CD14-positive monocyte (primary cell): ENCODE results near the gene SMYD3. TPM values are rescaled to one million over a fixed set of nuclear protein-coding genes. Genes with fewer than 3 reads are reported as not detected.
"Not testable (repeated sequence)": the region's sequence is repeated elsewhere in the genome, so short reads cannot be mapped to it uniquely, and the experiment has no call there.

Experiments
- DNase-seq, 3 donors: peaks; one replicate each; pipeline ENCODE4 v3.0.0-alpha.2; 2011 to 2022
- H2AFZ ChIP-seq: 2 replicates; pipeline ENCODE4 v1.6.0; 2012; ENCODE audit warnings: mild to moderate bottlenecking, low read depth, low read length, inconsistent platforms; ENCODE audit not compliant: insufficient read depth, poor library complexity, severe bottlenecking
- H3K27ac ChIP-seq, 2 donors: 1 replicate in 1 of 2; 2 replicates in 1 of 2; pipeline ENCODE4 v1.5.1; 2012 to 2013; ENCODE audit warnings: low read length in 2 of 2, control low read depth in 1 of 2, inconsistent platforms in 1 of 2, low read depth in 1 of 2, mild to moderate bottlenecking in 1 of 2
- H3K27me3 ChIP-seq, 2 donors: one replicate each; pipeline versions ENCODE4 v1.6.0 to v1.6.1; 2011 to 2013; ENCODE audit warnings: low read length in 2 of 2; ENCODE audit not compliant: control insufficient read depth in 2 of 2, insufficient read depth in 2 of 2
- H3K36me3 ChIP-seq, 2 donors: replicated peaks in 1 of 2; 1 replicate in 1 of 2; 2 replicates in 1 of 2; pipeline versions ENCODE4 v1.5.1 to v1.6.1; 2012 to 2013; ENCODE audit warnings: low read length in 2 of 2, control low read depth in 1 of 2, inconsistent platforms in 1 of 2, mild to moderate bottlenecking in 1 of 2; ENCODE audit not compliant: insufficient read depth in 2 of 2, control insufficient read depth in 1 of 2
- H3K4me1 ChIP-seq, 2 donors: 1 replicate in 1 of 2; 2 replicates in 1 of 2; pipeline versions ENCODE4 v1.5.1 to v1.6.1; 2012 to 2013; ENCODE audit warnings: low read length in 2 of 2, control low read depth in 1 of 2, inconsistent platforms in 1 of 2, mild to moderate bottlenecking in 1 of 2, moderate library complexity in 1 of 2; ENCODE audit not compliant: insufficient read depth in 2 of 2, control insufficient read depth in 1 of 2
- H3K4me2 ChIP-seq: replicated peaks from 2 replicates; pipeline ENCODE3; 2012; ENCODE audit warnings: low read length, moderate library complexity, mild to moderate bottlenecking; ENCODE audit not compliant: poor library complexity, severe bottlenecking; ENCODE audit errors: extremely low read depth
- H3K4me3 ChIP-seq, 3 experiments: fragments of 200-600 bp in 1 of 3; sonication (generic) in 1 of 3; replicated peaks in 1 of 3; 1 replicate in 2 of 3; 2 replicates in 1 of 3; pipeline ENCODE4 v1.5.1; 2011 to 2013; ENCODE audit warnings: low read length in 3 of 3, mild to moderate bottlenecking in 3 of 3, control low read depth in 2 of 3, low read depth in 2 of 3, inconsistent platforms in 1 of 3, moderate library complexity in 1 of 3
- H3K79me2 ChIP-seq: 2 replicates; pipeline ENCODE4 v1.6.0; 2012; ENCODE audit warnings: mild to moderate bottlenecking, control low read depth, inconsistent platforms, low read length, moderate library complexity; ENCODE audit not compliant: insufficient read depth
- H3K9ac ChIP-seq: 2 replicates; pipeline ENCODE4 v1.6.0; 2017; ENCODE audit warnings: low read length, mild to moderate bottlenecking; ENCODE audit not compliant: insufficient read depth, poor library complexity, severe bottlenecking
- H3K9me3 ChIP-seq, 2 donors: replicated peaks in 1 of 2; 1 replicate in 1 of 2; 2 replicates in 1 of 2; pipeline versions ENCODE4 v1.5.1 to v1.6.1; 2012 to 2013; ENCODE audit warnings: low read length in 2 of 2, control low read depth in 1 of 2; ENCODE audit not compliant: control insufficient read depth in 1 of 2, insufficient read depth in 1 of 2
- H4K20me1 ChIP-seq: 2 replicates; pipeline ENCODE4 v1.6.0; 2012; ENCODE audit warnings: mild to moderate bottlenecking, low read length, control low read depth, moderate library complexity; ENCODE audit not compliant: insufficient read depth
- H3K27ac Mint-ChIP-seq, 7 donors: one replicate each; pipeline ENCODE4 v1.8.0; 2020; ENCODE audit warnings: mild to moderate bottlenecking in 7 of 7, mixed read lengths in 7 of 7, moderate library complexity in 6 of 7, inconsistent platforms in 2 of 7
- H3K27me3 Mint-ChIP-seq, 3 donors: one replicate each; pipeline ENCODE4 v1.8.0; 2021 to 2022; ENCODE audit warnings: low read depth in 3 of 3, mild to moderate bottlenecking in 3 of 3, mixed read lengths in 3 of 3, moderate library complexity in 3 of 3, inconsistent platforms in 1 of 3
- H3K36me3 Mint-ChIP-seq, 2 donors: one replicate each; pipeline ENCODE4 v1.8.0; 2020; ENCODE audit warnings: mixed read lengths in 2 of 2, inconsistent platforms in 1 of 2, mild to moderate bottlenecking in 1 of 2
- H3K4me1 Mint-ChIP-seq: one replicate; pipeline ENCODE4 v1.8.0; 2020; ENCODE audit warnings: mild to moderate bottlenecking, mixed read lengths
- H3K4me3 Mint-ChIP-seq, 2 donors: one replicate each; pipeline ENCODE4 v1.8.0; 2020; ENCODE audit warnings: mild to moderate bottlenecking in 2 of 2, mixed read lengths in 2 of 2, moderate library complexity in 1 of 2
- H3K9me3 Mint-ChIP-seq, 7 donors: one replicate each; pipeline ENCODE4 v1.8.0; 2020 to 2022; ENCODE audit warnings: mixed read lengths in 7 of 7, mild to moderate bottlenecking in 6 of 7, moderate library complexity in 6 of 7, inconsistent platforms in 2 of 7
- CTCF ChIP-seq: fragments of 200-600 bp; IDR thresholded peaks from one replicate; pipeline ENCODE4 v1.8.0; 2022; ENCODE audit warnings: antibody characterized with exemption, mild to moderate bottlenecking
- WGBS: methylation state at CpG from one replicate; pipeline ENCODE4 v1.1.5; 2013; ENCODE audit warnings: missing lambda C conversion rate; ENCODE audit not compliant: insufficient coverage; 5-methylcytosine and 5-hydroxymethylcytosine counted together
- intact Hi-C, 2 donors: fragments of 100-400 bp; cut with micrococcal nuclease; formaldehyde crosslinking; loops; one replicate each; pipeline versions ENCODE4 v1.15.0 to v1.15.1; 2023
- polyA plus RNA-seq, 3 donors: library from polyadenylated mRNA; depleted of rRNA in 1 of 3; unstranded in 2 of 3; stranded (reverse) in 1 of 3; fragments of 300-500 nt in 2 of 3; fragments of >200 nt in 1 of 3; fragmentation: Illumina TruSeq in 2 of 3; gene quantifications; 1 replicate in 2 of 3; 2 replicates in 1 of 3; pipeline ENCODE4 v1.2.3, GENCODE V29; 2012 to 2021

Gene SMYD3
- polyA plus RNA-seq, 3 donors: 2.7 to 8.4 (median 4.0) TPM

- Mint-ChIP-seq H3K36me3 (no peaks in the 10 kb centered on the region), H3K27me3 (peaks cover 0 to 3% (median 2%) of the 10 kb centered on the region in 3 donors), H3K4me1 (no peaks in the 10 kb centered on the region), H3K4me3 (no peak overlapping the region), H3K27ac (no peak overlapping the region), H3K9me3 (peaks cover 0 to 8% (median 2%) of the 10 kb centered on the region in 7 donors)
- Histone ChIP-seq H3K27ac (no peak overlapping the region), H3K4me3 (no peak overlapping the region), H4K20me1 (no peaks in the 10 kb centered on the region), H2AFZ (no peak overlapping the region), H3K4me1 (no peaks in the 10 kb centered on the region), H3K4me2 (no peak overlapping the region), H3K9ac (no peak overlapping the region), H3K27me3 (no peaks in the 10 kb centered on the region), H3K79me2 (no peaks in the 10 kb centered on the region), H3K9me3 (no peaks in the 10 kb centered on the region), H3K36me3 (no peaks in the 10 kb centered on the region)
- no peak for DNase-seq
- no CpG with 5 or more reads among the region's 5 CpGs for WGBS
- TF ChIP-seq CTCF: no peak
- intact Hi-C loops: no loop called here
Measured at GRCh38 chr1:245776694-245777332, 730.3 kb downstream of the SMYD3 start.

- H3K4me3 ChIP-seq: no peak overlapping the region
- H3K4me3 Mint-ChIP-seq: no peak overlapping the region
- no peak for TF ChIP-seq CTCF
- H3K9me3 Mint-ChIP-seq: peaks cover 0 to 8% (median 2%) of the 10 kb centered on the region in 7 donors
- H3K4me2 ChIP-seq: no peak overlapping the region
- H3K9me3 ChIP-seq: no peaks in the 10 kb centered on the region
- no peak for DNase-seq
- no peaks in the 10 kb centered on the region for H3K4me1 Mint-ChIP-seq
- no peak overlapping the region for H3K27ac Mint-ChIP-seq
- H3K36me3 ChIP-seq: no peaks in the 10 kb centered on the region
- H2AFZ ChIP-seq: no peak overlapping the region
- H3K27ac ChIP-seq: no peak overlapping the region
- no peaks in the 10 kb centered on the region for H3K4me1 ChIP-seq
- intact Hi-C loops: no loop called here
- no peaks in the 10 kb centered on the region for H3K79me2 ChIP-seq
- H3K36me3 Mint-ChIP-seq: no peaks in the 10 kb centered on the region
- no peaks in the 10 kb centered on the region for H3K27me3 ChIP-seq
- H4K20me1 ChIP-seq: no peaks in the 10 kb centered on the region
- WGBS: no CpG with 5 or more reads among the region's 4 CpGs
- no peak overlapping the region for H3K9ac ChIP-seq
- peaks cover 0 to 3% (median 2%) of the 10 kb centered on the region in 3 donors for H3K27me3 Mint-ChIP-seq
Measured at GRCh38 chr1:245776139-245776538, 730.9 kb downstream of the SMYD3 start.

- not testable (repeated sequence) for H3K27ac Mint-ChIP-seq, H3K27me3 Mint-ChIP-seq
Measured at GRCh38 chr1:245774931-245775330, 732.1 kb downstream of the SMYD3 start.

More at GRCh38 chr1:245774931-245775330, 732.1 kb downstream of the SMYD3 start:
- H3K4me3 Mint-ChIP-seq, H3K9ac ChIP-seq, H4K20me1 ChIP-seq, H3K4me1 Mint-ChIP-seq, H3K4me3 ChIP-seq, intact Hi-C loops, H3K27me3 ChIP-seq, H3K36me3 ChIP-seq, H3K4me2 ChIP-seq, H3K9me3 ChIP-seq, H3K79me2 ChIP-seq, H3K36me3 Mint-ChIP-seq, DNase-seq, H3K27ac ChIP-seq, H3K4me1 ChIP-seq, H3K9me3 Mint-ChIP-seq, H2AFZ ChIP-seq: not testable (repeated sequence)
- 90% methylated on average over 10 of the region's 25 CpGs for WGBS
